Fibroblast of skin of back (primary cell): Measurements from ENCODE around the gene WBP1L.
"Not testable (repeated sequence)": the region's sequence is repeated elsewhere in the genome, so short reads cannot be mapped to it uniquely, and the experiment has no call there.

Experiments used
- DNase-seq: peaks from one replicate; pipeline ENCODE4 v3.0.0-alpha.2; 2013

WBP1L gene

DNA sequence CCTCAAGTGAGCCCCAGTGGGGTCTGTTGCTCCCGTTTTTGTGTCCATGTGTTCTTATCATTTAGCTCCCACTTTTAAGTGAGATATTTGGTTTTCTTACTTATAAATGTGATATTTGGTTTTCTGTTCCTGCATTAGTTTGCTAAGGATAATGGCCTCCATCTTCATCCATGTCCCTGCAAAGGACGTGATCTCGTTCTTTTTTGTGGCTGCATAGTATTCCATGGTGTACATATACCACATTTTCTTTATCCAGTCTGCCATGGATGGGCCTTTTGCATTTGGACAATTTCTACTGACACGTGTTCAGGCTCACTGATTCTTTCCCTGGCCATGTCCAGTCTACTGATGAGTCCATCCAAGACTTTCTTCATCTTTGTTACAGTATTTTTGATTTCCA is 19.8 kb upstream of the WBP1L start:
- DNase-seq, result no peak

DNA sequence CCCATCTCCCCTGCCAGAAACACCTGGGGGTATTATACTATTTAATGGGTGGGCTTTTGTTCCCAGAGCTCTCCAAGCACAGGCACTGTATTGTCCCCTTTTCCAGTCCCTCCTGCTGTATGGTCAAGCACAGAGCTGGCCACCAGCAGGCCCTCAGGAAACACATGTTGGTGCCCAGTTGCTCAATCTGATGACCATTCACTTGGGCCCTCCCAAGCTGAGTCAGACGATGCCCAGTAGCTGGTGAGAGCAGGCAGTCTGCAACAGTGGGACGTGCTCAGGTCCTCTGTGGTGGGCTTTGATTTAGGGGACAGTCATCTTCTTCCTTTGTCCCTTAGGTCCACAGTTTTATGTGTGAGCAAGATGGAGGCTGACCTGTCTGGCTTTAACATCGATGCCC is 17.5 kb upstream of the WBP1L start:
- DNase-seq, result no peak

DNA sequence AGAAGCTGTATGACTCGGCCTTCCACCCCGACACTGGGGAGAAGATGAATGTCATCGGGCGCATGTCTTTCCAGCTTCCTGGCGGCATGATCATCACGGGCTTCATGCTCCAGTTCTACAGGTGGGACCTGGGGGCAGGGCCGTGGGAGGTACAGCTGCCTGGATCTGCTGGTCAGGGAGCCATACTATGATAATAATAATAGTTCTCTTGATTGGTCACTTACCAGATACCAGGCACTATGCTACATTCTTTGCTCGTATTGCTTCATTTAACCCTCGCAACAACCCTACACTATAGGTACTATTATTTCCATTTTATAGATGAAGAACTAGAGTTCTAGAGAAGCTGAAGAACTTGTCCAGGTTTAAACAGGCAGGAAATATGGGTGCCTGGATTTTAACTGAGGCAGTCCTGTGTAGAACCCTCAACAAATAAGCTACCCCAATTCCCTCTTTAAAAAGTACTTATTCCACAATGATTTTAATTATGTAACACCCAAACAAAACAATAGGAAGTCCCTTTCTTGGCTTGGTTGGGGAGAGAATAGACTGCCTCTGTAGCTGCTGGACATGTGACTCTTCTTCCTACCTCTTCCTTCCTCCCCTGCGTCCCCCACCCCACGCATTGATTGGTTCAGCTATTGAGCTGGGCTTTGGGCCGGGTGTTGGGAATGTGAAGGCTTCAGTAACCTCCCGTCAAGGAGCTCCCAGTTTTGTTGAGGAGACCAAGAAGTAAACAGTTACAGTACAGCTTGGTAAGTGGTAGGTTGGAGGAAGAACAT is 16.5 kb upstream of the WBP1L start:
- no peak for DNase-seq

DNA sequence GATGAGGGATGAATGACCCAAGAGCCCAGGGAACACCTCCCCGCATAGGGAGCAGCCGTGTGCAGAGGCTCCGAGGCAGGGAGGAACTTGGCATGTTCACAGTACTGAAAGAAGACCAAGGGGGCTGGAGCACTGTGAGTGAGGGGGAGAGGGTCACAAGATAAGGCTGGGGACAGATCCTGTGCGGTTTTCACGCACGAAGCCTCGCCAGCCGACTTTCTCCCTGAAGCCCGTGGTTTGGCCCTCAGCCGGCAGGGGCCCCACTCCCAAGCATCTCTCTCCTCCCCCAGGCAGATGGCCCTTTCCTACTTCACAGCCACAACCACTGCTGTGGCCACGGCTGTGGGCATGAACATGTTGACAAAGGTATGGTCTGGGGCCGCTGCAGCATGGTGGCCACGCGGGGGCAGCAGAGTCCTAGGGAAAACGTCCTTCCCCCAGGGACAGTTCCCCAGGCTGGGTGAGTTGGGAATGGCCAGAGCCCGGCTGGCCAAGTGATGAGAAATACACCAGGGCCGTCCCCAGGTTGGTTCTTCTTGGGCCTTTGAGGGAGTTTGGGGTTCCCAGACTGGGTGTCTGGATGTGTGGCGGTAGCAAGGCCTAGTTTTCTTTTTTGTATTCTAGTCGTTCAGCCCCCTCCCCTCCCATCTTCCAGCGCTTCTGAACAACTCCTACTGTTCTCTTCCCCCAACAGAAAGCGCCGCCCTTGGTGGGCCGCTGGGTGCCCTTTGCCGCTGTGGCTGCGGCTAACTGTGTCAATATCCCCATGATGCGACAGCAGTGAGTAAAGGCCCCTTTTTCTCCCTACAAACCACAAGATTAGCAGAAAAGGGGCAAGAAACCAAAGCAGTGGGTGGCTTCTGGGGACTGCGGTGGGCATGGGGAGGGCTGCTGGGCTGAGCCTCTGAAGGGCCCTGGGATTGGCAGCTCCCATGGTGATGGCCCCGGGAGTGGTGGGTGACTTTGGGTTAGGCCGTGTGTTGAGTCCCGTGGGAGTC is 14.4 kb upstream of the WBP1L start:
- peak; percentile 70 for DNase-seq

DNA sequence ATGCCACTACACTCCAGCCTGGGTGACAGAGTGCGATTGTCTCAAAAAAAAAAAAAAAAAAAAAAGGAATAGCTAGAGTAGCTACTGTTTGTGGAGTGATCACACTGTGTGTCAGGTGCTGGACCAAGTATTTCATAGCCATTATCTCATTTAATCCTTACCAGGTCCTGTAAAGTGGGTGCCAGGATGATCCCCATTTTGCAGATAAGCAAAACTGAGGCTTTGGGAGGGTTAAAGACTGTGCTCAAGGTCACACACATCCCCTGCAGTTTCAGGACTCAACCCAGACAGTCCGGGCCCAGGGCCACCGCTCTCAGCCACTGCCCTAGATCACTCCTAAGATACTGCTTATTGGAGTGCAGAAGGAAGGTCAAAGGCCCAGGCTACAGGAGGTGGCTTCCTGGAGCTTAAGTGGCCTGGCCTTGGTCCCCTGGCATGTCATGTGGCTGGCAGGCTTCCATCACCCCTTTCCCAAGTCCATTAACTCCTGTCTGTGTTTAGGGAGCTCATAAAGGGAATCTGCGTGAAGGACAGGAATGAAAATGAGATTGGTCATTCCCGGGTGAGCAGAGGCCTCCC is 12.4 kb upstream of the WBP1L start:
- DNase-seq, result no peak

DNA sequence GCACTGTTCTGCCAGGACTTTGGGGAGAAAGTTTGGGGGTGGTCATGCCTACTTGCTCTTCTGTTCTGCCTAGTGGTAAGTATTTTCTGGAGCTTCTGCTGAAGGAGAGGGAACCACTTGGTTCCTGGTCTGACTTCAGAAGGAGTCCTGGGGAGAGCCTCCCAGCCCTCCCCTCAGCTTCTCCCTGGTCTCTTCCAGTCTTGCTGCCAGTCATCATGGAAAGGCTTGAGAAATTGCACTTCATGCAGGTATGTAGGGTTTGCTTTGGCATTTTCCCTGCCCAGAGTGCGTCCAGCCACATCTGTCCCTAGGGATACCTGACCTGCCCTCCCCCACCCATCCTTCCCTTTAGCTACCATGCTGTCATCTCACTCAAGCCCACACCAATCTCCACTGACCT is 11.1 kb upstream of the WBP1L start:
- no peak for DNase-seq

DNA sequence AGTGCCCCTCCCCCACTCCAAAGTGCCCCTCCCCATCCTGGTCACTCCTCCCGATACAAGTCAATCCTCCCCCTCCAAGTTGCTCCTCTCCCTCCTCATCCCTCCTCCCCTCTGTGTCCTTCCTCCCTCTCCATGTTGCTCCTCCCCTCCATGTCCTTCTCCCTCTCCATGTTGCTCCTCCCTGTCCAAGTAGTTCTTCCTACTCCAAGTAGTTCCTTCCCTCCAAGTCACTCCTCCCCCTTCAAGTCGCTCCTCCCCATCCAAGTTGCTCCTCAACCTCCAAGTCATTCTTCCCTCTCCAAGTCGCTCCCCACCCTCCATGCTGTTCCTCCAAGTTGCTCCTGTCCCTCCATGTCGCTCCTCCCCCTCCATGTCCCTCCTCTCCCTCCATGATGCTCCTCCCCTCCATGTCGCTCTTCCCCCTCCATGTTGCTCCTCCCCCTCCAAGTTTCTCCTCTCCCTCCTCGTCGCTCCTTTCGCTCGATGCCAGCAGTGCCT is 8.6 kb upstream of the WBP1L start:
- DNase-seq, result no peak

DNA sequence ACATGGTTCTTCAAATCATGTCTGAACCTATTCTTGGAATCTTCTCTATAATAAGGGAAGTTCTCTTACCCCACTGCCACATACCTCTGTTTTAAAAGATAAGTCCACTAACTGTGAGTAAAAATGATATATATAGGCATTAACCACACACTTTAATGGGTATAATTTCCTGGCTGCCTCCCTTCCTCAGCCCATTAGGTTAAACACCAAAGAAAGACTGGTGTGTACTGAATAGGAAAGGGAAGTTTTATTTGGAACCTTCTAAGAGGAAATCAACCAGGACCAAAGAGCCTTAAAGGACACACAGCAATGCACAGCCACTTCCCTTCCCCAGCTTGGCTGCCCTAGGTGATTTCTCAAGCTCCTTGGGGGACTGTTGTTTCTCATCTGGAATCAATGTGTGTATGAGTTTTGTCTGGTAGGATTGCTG is 5.0 kb upstream of the WBP1L start:
- DNase-seq, result no peak

DNA sequence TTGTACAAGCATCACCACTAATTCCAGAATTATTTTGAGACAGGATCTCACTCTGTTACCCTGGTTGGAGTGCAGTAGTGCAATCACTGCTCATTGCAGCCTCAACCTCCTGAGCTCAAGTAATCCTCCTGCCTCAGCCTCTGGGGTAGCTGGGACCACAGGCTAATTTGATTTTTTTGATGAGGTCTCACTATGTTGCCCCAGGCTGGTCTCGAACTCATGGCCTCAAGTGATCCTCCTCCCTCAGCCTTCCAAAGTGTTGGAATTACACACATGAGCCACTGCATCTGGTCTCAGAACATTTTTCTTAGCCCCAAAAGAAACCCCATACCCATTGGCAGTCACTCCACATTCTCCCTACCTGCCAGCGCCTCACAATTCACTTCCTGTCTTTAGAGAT is 3.5 kb upstream of the WBP1L start:
- no peak for DNase-seq

DNA sequence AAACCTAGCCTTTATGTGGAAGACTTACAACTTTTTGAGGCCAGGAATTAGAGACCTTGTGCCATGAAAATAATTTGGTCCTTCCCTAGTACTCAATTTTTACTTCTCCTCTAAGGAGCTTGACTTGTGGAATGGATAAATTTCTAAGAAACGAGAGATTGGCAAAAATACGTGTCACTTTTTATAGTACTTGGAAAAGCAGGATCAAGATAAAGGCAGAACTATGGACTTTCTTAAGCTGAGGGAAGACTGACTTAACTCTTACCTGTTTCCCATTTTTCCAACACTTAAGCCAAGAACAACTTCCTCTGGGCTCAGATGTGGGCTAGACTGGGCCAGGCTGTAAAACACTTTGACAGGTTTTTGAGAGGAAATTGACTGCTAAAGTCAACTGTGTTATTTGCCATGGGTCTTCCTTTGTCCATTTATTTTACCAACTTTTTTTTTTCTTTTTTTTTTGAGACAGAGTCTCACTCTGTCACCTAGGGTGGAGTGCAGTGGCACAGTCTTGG is 2.0 kb upstream of the WBP1L start:
- no peak for DNase-seq

DNA sequence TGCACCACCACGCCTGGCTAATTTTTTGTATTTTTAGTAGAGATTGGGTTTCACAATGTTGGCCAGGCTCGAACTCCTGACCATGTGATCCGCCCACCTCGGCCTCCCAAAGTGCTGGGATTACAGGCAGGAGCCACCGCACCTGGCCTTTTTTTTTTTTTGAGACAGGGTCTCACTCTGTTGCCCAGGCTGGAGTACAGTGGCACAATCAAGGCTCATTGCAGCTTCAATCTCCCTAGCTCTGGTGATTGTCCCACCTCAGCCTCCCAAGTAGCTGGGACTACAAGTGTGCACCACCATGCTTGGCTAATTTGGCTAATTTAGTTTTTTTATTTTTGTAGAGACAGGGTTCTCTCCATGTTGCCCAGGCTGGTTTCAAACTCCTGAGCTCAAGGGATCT is 1.4 kb upstream of the WBP1L start:
- not testable (repeated sequence) for DNase-seq

DNA sequence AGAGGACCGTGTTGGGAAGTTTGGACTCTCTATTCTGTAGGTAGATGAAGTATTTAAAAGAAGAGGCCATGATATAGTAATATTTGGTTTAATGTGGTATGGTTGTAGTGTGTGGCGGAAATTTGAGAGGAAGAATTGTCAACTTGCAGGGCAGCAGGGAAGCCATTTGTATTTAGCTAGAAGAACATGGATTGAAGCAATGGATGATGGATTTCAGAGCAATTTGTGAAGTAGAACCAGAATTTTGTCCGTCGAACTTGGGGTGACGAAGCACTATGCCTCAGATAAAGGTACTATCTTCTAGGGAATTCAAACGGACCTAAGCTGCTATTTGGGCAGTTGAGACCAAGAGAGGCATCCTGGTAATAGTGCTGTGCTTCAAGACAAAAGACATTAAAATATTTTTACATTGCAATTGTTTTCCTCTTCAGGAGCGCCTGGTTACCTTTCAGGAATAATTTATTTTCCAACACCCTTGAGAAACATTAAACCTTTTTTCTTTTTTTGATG is 615 bp upstream of the WBP1L start:
- DNase-seq, result no peak

DNA sequence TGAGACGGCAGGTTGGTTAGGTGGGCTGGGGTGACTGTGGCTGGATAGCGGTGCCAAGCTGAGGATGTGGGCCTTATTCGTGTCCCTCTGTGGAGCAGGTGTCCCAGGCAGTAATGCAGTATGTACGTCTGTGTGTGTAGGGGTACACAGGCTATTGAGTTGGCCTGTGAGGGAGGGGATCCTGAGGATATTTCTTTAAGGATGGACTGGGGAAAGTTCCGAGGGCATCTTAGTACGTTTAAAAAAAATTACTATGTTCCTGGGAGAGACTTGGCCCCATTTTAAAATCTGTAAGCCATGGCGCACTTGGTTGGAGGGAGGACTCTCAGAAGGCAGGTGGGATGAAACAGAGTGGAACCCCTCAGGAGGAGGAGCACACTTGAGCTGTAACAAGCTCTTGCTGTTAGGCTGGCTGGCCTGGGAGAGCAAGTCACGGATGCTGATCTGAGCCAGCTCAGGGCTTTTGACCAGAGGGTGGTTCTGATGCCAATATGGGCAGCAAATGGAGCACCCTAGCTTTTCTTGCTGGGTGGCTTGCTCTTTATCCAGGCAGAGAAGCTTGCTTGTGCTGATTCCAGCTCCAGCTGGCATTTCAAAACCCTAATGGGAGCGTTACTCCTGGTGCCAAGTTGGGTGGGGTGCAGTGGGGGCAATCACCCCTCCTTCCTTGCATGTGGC is 765 bp downstream of the WBP1L start:
- DNase-seq, result no peak

DNA sequence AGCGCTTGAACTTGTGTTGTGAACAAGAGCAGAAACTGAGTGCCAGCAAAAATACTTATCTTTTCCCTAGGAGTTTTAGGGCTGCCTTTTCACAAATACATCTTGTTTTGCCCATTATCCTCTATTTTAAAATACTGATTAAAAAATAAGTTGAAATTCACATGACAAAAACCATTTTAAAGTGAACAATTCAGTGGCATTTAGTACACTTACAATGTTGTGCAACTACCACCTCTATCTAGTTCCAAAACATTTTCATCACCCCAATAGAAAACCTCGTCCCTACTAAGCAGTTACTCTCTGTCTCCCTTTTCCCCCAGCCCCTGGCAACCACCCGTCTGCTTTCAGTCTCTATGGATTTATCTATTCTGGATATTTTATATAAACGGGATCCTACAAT is 1.4 kb downstream of the WBP1L start:
- no peak for DNase-seq

DNA sequence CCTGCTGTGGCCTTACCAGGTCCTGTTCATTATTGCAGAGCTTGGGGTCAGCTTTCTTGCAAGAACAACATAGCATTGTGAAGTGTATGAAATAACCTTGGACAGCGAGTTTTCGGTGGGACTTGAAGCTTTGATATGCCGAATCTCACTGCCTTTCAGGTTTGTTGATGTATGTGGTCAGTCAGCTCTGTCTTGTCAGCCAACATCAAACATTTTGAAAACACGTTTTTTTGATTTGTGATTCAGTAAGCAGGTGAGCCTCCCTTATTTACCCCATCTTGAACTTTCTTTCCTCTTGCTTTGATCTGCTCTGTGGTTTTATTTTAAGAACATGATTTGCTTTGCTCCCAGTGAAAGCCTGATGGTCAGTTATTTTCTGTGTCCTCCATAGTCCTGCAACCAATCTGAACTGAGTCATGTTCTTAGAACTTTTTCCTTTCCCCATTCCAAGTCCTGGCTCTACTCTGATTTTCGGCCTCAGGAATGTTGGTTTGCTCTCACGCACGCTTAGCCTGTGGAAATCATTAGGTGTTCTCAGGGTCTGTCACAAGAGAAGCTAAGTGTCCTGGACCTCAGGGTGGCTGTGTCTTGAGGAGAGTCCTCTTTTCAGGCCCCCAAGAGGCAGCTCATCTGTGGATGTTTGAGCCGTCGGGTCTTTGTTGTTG is 8.7 kb downstream of the WBP1L start:
- DNase-seq, result peak; percentile 82

DNA sequence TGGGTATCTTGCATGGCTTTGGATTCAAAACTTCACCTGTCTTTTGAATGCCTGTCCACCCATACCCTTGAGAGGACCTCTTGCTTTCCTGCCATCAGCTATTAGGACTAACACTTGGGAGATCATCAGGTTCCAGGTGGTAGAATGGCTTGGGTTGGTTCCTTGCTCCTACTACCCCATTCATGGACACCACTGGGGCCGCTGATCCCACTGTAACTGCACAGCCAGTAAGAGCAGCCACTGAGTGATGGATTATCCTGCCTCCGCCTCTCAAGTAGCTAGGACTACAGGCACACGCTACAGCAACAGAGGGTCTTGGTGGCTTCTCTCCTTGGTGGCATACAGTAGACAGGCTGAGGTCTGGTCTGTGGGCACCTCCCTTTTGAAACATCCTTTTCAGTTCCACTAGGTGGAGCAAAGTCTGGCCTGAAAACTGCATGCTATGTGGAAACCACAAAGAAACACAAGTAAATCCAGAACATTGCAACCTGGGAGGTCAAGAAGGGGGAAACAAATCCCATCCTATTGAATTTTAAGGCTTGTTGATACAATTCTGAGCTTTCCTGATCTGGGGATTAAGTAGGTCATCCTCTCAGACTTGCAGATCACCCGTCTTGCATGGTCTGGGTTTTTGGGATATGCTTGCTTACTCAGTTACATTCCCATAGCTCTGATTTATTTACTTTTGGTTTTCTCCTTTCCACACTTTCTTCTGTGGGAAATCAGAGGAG is 9.4 kb downstream of the WBP1L start:
- peak; percentile 88 for DNase-seq

DNA sequence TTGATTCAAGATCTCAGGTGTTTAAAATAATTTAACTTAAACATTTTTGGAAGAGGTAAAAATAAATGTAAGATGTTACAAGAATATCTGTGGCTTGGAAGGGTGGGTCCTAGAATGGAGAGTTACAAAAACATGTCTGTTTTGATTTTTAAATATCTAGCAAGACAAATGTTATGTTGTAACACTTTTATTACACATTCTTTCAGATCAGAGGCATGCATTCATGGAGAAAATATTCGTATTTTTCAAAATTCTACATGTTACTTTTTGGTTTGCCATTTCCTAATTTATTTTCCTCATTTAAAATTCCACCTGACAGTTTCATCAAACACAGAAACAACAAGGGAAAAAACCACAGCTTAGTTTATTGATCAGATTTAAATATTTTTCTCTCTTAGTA is 10.0 kb downstream of the WBP1L start:
- DNase-seq, result no peak

DNA sequence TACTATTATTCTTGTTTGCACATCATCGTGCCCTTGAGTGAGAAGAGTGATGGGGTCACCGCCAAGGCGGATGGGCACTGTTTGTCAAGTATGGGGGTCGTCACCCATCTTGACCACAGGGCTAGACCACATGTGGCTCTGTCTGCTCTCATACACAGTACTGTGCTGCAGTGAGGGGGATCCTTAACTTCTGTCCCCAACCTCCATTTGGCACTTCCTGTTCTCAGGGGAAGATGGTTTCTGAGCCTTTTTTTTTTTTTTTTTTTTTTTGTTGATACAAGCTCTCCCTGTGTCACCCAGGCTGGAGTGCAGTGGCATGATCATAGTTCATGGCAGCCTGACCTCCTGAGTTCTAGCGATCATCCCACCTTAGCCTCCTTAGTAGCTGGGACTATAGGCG is 13.6 kb downstream of the WBP1L start:
- DNase-seq, result no peak

DNA sequence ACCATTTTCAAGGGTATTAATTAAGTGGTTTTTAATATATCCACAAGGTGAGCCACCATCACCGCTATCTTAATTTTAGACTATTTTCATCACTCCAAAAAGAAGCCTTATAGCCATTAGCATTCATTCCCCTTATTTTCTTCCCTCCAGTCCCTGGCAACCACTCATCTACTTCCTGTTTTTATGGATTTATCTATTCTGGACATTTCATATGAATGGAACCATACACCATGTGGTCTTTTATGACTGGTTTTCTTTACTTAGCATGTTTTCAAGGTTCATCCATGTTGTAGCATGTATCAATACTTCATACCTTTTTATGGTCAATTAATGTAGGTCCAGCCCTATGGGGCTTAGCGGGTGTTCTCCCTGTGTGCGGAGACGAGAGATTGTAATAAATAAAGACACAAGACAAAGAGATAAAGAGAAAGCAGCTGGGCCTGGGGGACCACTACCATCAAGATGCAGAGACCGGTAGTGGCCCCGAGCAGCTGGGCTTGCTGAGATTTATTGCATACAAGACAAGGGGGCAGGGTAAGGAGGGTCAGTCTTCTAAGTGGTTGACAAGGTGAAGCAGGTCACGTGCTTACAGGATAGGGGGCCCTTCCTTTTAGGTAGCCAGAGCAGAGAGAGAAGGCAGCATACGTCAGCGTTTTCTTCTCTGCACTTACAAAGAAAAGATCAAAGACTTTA is 14.6 kb downstream of the WBP1L start:
- no peak for DNase-seq

DNA sequence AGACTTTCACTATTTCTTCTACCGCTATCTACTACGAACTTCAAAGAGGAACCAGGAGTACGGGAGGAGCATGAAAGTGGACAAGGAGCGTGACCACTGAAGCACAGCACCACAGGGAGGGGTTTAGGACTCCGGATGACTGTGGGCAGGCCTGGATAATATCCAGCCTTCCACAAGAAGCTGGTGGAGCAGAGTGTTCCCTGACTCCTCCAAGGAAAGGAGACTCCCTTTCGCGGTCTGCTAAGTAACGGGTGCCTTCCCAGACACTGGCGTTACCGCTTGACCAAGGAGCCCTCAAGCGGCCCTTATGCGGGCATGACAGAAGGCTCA is 15.2 kb downstream of the WBP1L start:
- not testable (repeated sequence) for DNase-seq
